HCT116 (cell line): Measurements from ENCODE around the gene PLXDC1. TPM values are rescaled to one million over a fixed set of nuclear protein-coding genes. Genes with fewer than 3 reads are reported as not detected.
"Not testable (repeated sequence)": the region's sequence is repeated elsewhere in the genome, so short reads cannot be mapped to it uniquely, and the experiment has no call there.

ENCODE experiments used
- ATAC-seq: fragments of 200-7000 bp; cut with Tn5 transposase; 2 replicates; pipeline ENCODE4 v1.9.1; 2020; ENCODE audit warnings: mild to moderate bottlenecking, moderate library complexity
- BruUV-seq: library from RNA; stranded (reverse); fragments of 400-500 nt; replicated peaks from 2 replicates; lab custom pipeline; 2021; lab: Mats Ljungman, UMichigan
- CTCF ChIA-PET: fragments of 300-600 bp; sonication (Branson Sonifier 250); formaldehyde crosslinking; loops from one replicate; lab custom pipeline; 2021; ENCODE audit warnings: antibody characterized with exemption; lab: Charles Lee
- POLR2A ChIA-PET: fragments of 300-600, 350-600 bp; sonication (Branson Sonifier 250); formaldehyde crosslinking; loops from one replicate; lab custom pipeline; 2021; ENCODE audit warnings: antibody characterized with exemption; lab: Charles Lee
- RAD21 ChIA-PET, 2 experiments: fragments of 300-600 bp; sonication (Branson Sonifier 250); formaldehyde crosslinking; loops; one replicate each; lab custom pipeline; 2023; ENCODE audit warnings: low total read pairs in 2 of 2; ENCODE audit not compliant: uncharacterized antibody in 2 of 2, unreplicated experiment in 2 of 2, low non-redundant PET in 1 of 2; lab: Charles Lee
- DNase-seq: peaks from one replicate; pipeline ENCODE4 v3.0.0-alpha.2; 2010; ENCODE audit warnings: low read depth, low spot score
- H2AFZ ChIP-seq: fragments of 200-600 bp; shearing (Covaris generic), sonication (generic); 2 replicates; pipeline ENCODE4 v1.6.1; 2017; ENCODE audit warnings: low read depth, mixed run types, mixed read lengths, antibody characterized with exemption, low read length; ENCODE audit not compliant: poor library complexity, severe bottlenecking
- H3K27ac ChIP-seq: 2 replicates; pipeline ENCODE4 v1.5.1; 2012; ENCODE audit warnings: low read depth, low read length
- H3K27me3 ChIP-seq: fragments of 200-600 bp; sonication (generic); 2 replicates; pipeline ENCODE4 v1.6.1; 2016; ENCODE audit warnings: mixed run types, low read length, mixed read lengths; ENCODE audit not compliant: insufficient read depth
- H3K36me3 ChIP-seq, 2 experiments: fragments of 200-500 bp in 1 of 2; fragments of 200-600 bp in 1 of 2; sonication (Bioruptor generic) in 1 of 2; sonication (generic) in 1 of 2; 2 replicates each; pipeline versions ENCODE4 v1.5.1 to v1.6.1; 2014 to 2016; ENCODE audit warnings: low read length in 2 of 2, inconsistent platforms in 1 of 2, mixed read lengths in 1 of 2, mixed run types in 1 of 2; ENCODE audit not compliant: insufficient read depth in 2 of 2, control insufficient read depth in 1 of 2
- H3K4me1 ChIP-seq, 2 experiments: fragments of 200-600 bp in 1 of 2; sonication (generic) in 1 of 2; 2 replicates each; pipeline versions ENCODE4 v1.5.1 to v1.6.1; 2012 to 2017; ENCODE audit warnings: low read length in 2 of 2, inconsistent platforms in 1 of 2, mild to moderate bottlenecking in 1 of 2, mixed read lengths in 1 of 2, mixed run types in 1 of 2, moderate library complexity in 1 of 2; ENCODE audit not compliant: insufficient read depth in 2 of 2, control insufficient read depth in 1 of 2
- H3K4me2 ChIP-seq: fragments of 200-600 bp; sonication (generic); 2 replicates; pipeline ENCODE4 v1.6.1; 2017; ENCODE audit warnings: mixed run types, low read length, mixed read lengths
- H3K4me3 ChIP-seq, 2 experiments: fragments of 200-600 bp in 1 of 2; sonication (generic) in 1 of 2; replicated peaks in 1 of 2; 2 replicates each; pipeline ENCODE4 v1.5.1; 2011 to 2016; ENCODE audit warnings: low read length in 2 of 2, control low read depth in 1 of 2, low read depth in 1 of 2, mild to moderate bottlenecking in 1 of 2, mixed read lengths in 1 of 2, mixed run types in 1 of 2
- H3K79me2 ChIP-seq: fragments of 200-600 bp; sonication (generic); 2 replicates; pipeline ENCODE4 v1.6.1; 2017; ENCODE audit warnings: mild to moderate bottlenecking, mixed run types, low read length, moderate library complexity, mixed read lengths; ENCODE audit not compliant: insufficient read depth
- H3K9ac ChIP-seq: fragments of 200-600 bp; sonication (generic); 2 replicates; pipeline ENCODE4 v1.6.1; 2016; ENCODE audit warnings: low read length, mixed read lengths
- H3K9me2 ChIP-seq: fragments of 200-600 bp; sonication (generic), shearing (Covaris generic); 2 replicates; pipeline ENCODE4 v1.6.1; 2017; ENCODE audit warnings: mixed run types, mild to moderate bottlenecking, moderate library complexity; ENCODE audit not compliant: insufficient read depth
- H3K9me3 ChIP-seq, 2 experiments: fragments of 200-500 bp in 1 of 2; fragments of 200-600 bp in 1 of 2; sonication (Bioruptor generic) in 1 of 2; sonication (generic) in 1 of 2; 2 replicates each; pipeline ENCODE4 v1.6.1; 2014 to 2017; ENCODE audit warnings: low read length in 2 of 2, mixed read lengths in 2 of 2, inconsistent platforms in 1 of 2, low read depth in 1 of 2, mild to moderate bottlenecking in 1 of 2, mixed run types in 1 of 2, moderate library complexity in 1 of 2; ENCODE audit not compliant: control insufficient read depth in 1 of 2, insufficient read depth in 1 of 2
- H4K20me1 ChIP-seq: fragments of 200-600 bp; sonication (generic), shearing (Covaris generic); 2 replicates; pipeline ENCODE4 v1.6.1; 2017; ENCODE audit warnings: mixed run types, mild to moderate bottlenecking, moderate library complexity; ENCODE audit not compliant: insufficient read depth
- CEBPB ChIP-seq: IDR thresholded peaks from 2 replicates; pipeline ENCODE4 v1.6.1; 2012; ENCODE audit warnings: low read depth
- SIN3A ChIP-seq: IDR thresholded peaks from 2 replicates; pipeline ENCODE4 v1.6.1; 2012; ENCODE audit warnings: low read depth
- TCF7L2 ChIP-seq: IDR thresholded peaks from 2 replicates; pipeline ENCODE4 v1.7.0; 2011; ENCODE audit warnings: borderline replicate concordance, inconsistent platforms; ENCODE audit not compliant: insufficient read depth, insufficient read length; ENCODE audit errors: extremely low read depth
- intact Hi-C: fragments of 100-400 bp; cut with micrococcal nuclease; formaldehyde crosslinking; loops from 2 replicates; pipeline ENCODE4 v1.10.0; 2022
- total RNA-seq: library from RNA; stranded (reverse); gene quantifications from one replicate; pipeline ENCODE4 v1.2.1, GENCODE V29; 2021; ENCODE audit not compliant: unreplicated experiment
- TF ChIP-seq, protein P1 (sequence below), 3 experiments: fragments of 200-600 bp in 1 of 3; sonication (generic) in 1 of 3; IDR thresholded peaks in 2 of 3; conservative IDR thresholded peaks in 1 of 3; 2 replicates each; pipeline ENCODE4 v1.5.1; 2012 to 2017; ENCODE audit warnings: low read depth in 2 of 3, low read length in 2 of 3, antibody characterized with exemption in 1 of 3, borderline replicate concordance in 1 of 3, control low read depth in 1 of 3, mild to moderate bottlenecking in 1 of 3, mixed read lengths in 1 of 3, mixed run types in 1 of 3, moderate library complexity in 1 of 3; ENCODE audit not compliant: insufficient read depth in 1 of 3

The PLXDC1 gene
- total RNA-seq, 1 experiment from 2014 or later, result 1.8 TPM

DNA sequence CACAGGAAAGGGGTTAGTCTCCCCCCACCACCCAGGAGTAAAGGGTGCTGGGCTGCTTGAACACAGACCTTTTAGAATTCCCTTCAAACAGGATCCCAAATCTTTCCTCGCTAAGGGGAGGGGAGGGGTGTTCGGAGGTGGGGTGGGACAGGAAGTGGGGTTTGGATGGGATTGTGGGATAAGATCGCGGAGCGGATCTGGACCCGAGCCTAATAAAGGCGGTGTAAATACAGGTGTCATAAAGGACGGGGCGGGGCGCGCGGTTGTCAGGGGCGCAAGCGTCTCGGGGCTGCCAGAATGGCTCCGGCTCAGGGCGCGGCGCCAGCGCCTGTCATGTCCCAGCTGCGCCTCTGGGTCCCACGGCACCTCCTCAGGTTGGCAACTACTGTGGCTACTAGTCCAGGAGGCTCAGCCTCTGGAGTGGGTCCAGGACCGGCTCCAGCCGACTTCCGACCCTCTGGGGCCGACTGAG, 124.4 kb downstream of the PLXDC1 start:
- ChIA-PET CTCF (no interaction called here), RAD21 (no interaction called here), POLR2A (no interaction called here)
- H3K4me1 ChIP-seq, result peaks cover 2 to 11% of the 10 kb centered on the region in 2 experiments; a peak in 3 of 4 replicates
- H3K4me3 ChIP-seq, result peak overlapping the region; percentile 37 to 50
- ATAC-seq, result peak; percentile 94
- BruUV-seq, result no TSS peak
- H2AFZ ChIP-seq, result peak overlapping the region; percentile 93
- no peaks in the 10 kb centered on the region for H3K9me2 ChIP-seq
- H4K20me1 ChIP-seq, result no peaks in the 10 kb centered on the region
- no peaks in the 10 kb centered on the region for H3K79me2 ChIP-seq
- no peaks in the 10 kb centered on the region for H3K27me3 ChIP-seq
- 0 out of 2 replicates have a peak overlapping the region, but pooled peaks have one; percentile 5 for H3K9ac ChIP-seq
- TF ChIP-seq, protein P1, sequence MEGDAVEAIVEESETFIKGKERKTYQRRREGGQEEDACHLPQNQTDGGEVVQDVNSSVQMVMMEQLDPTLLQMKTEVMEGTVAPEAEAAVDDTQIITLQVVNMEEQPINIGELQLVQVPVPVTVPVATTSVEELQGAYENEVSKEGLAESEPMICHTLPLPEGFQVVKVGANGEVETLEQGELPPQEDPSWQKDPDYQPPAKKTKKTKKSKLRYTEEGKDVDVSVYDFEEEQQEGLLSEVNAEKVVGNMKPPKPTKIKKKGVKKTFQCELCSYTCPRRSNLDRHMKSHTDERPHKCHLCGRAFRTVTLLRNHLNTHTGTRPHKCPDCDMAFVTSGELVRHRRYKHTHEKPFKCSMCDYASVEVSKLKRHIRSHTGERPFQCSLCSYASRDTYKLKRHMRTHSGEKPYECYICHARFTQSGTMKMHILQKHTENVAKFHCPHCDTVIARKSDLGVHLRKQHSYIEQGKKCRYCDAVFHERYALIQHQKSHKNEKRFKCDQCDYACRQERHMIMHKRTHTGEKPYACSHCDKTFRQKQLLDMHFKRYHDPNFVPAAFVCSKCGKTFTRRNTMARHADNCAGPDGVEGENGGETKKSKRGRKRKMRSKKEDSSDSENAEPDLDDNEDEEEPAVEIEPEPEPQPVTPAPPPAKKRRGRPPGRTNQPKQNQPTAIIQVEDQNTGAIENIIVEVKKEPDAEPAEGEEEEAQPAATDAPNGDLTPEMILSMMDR (IDR thresholded peaks at IDR 0.05 in 2 of 3, conservative IDR thresholded peaks at IDR 0.05 in 1 of 3; ENCODE audit: borderline replicate concordance in 1 of 3, insufficient read depth in 1 of 3, low read depth in 2 of 3, low read length in 2 of 3), result no peak
- TF ChIP-seq SIN3A (no peak), CEBPB (no peak), TCF7L2 (peak; percentile 24)
- intact Hi-C loops, result no loop called here
- H3K9me3 ChIP-seq, result no peaks in the 10 kb centered on the region
- H3K4me2 ChIP-seq, result peak overlapping the region; percentile 79
- no peak overlapping the region for H3K27ac ChIP-seq
- DNase-seq, result no peak
- no peaks in the 10 kb centered on the region for H3K36me3 ChIP-seq

DNA sequence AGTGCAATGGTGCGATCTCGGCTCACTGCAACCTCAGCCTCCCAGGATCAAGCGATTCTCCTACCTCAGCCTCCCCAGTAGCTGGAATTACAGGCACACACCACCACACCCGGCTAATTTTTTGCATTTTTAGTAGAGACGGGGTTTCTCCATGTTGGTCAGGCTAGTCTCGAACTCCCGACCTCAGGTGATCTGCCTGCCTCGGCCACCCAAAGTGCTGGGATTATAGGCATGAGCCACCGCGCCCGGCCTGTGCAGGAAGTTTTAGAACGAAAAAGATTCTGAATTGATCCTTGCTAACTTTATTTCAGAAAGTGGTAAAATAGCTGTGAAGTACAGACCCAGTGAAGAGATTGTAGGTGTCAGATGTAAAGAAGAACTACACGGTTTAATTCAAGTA, 125.1 kb downstream of the PLXDC1 start:
- H4K20me1 ChIP-seq, H3K27ac ChIP-seq, intact Hi-C loops, BruUV-seq, RAD21 ChIA-PET, H3K9ac ChIP-seq, H3K36me3 ChIP-seq, H3K9me3 ChIP-seq, H3K27me3 ChIP-seq, DNase-seq, POLR2A ChIA-PET, H3K9me2 ChIP-seq, H3K79me2 ChIP-seq, ATAC-seq, CTCF ChIA-PET: not testable (repeated sequence)
- Histone ChIP-seq H3K4me2 (peak overlapping the region; percentile 79), H2AFZ (peak overlapping the region; percentile 93), H3K4me3 (peak overlapping the region in 1 of 2 experiments; percentile 50; a peak in 1 of 4 replicates), H3K4me1 (peaks cover 2 to 11% of the 10 kb centered on the region in 2 experiments; a peak in 3 of 4 replicates)
